Cardiac muscle cell (in vitro differentiated cells and primary cell): Measurements from ENCODE around the gene ACTN4. TPM values are rescaled to one million over a fixed set of nuclear protein-coding genes. Genes with fewer than 3 reads are reported as not detected.
A peak's percentile ranks its signal among the peaks of the same experiment; 100 is the strongest.
"Not testable (repeated sequence)": the region's sequence is repeated elsewhere in the genome, so short reads cannot be mapped to it uniquely, and the experiment has no call there.

Experiments used
- DNase-seq, 2 donors: peaks; one replicate each; pipeline versions ENCODE4 v3.0.0 to v3.0.0-alpha.2; 2010 to 2017; ENCODE audit warnings: low read depth in 1 of 2, low spot score in 1 of 2
- H3K27ac ChIP-seq: fragments of 200-600 bp; sonication (generic); 2 replicates; pipeline ENCODE4 v1.5.1; 2016
- H3K27me3 ChIP-seq: fragments of 200-600 bp; sonication (generic); 2 replicates; pipeline ENCODE4 v1.6.0; 2016; ENCODE audit warnings: control low read depth
- H3K36me3 ChIP-seq: fragments of 200-600 bp; sonication (generic); 2 replicates; pipeline ENCODE4 v1.5.1; 2016; ENCODE audit warnings: control low read depth
- H3K4me1 ChIP-seq: fragments of 200-600 bp; sonication (generic); 2 replicates; pipeline ENCODE4 v1.8.1; 2017; ENCODE audit warnings: low read depth, mild to moderate bottlenecking, mixed run types
- H3K4me3 ChIP-seq: fragments of 200-600 bp; sonication (generic); 2 replicates; pipeline ENCODE4 v1.5.1; 2016; ENCODE audit warnings: mild to moderate bottlenecking
- H3K9me3 ChIP-seq: fragments of 200-600 bp; sonication (generic); 2 replicates; pipeline ENCODE4 v1.5.1; 2017; ENCODE audit warnings: low read depth, mild to moderate bottlenecking, control low read depth
- polyA plus RNA-seq: library from polyadenylated mRNA; unstranded; fragments of >200 nt; fragmentation: Nextera tagmentation; extraction: Ambion mirVana; gene quantifications from 2 replicates; pipeline ENCODE4 v1.2.1, GENCODE V29; 2016
- total RNA-seq: library from RNA; depleted of rRNA; stranded (reverse); fragments of >200 nt; gene quantifications from 2 replicates; pipeline ENCODE4 v1.2.3, GENCODE V29; 2016
- TF ChIP-seq, protein P1 (sequence below): IDR thresholded peaks from 2 replicates; pipeline ENCODE4 v1.5.1; 2012; ENCODE audit warnings: low read depth, mild to moderate bottlenecking, low read length

ACTN4 gene
- total RNA-seq (391 and 465 TPM in 2 replicates), polyA plus RNA-seq (70.2 and 77.4 TPM in 2 replicates)

DNA sequence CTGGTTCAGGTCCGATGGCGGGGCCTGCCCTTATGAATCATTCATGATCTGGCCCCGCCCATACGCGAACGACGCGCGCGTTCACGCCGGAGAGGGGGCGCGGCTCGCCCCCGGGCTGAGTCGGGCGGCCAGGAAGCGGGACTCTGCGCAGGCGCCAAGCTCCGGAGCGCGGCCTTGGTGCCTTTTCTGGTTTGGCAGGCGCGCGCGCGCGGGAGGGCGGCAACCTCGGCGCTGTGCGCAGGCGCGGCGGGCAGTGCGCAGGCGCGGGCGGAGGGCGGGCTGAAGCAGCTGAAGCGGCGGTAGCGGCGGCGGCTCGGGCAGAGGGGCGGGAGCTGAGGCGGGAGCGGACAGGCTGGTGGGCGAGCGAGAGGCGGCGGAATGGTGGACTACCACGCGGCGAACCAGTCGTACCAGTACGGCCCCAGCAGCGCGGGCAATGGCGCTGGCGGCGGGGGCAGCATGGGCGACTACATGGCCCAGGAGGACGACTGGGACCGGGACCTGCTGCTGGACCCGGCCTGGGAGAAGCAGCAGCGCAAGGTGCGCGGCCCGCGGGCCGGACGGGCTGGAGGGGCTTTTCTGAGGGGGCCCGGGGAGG lies at the start of gene ACTN4:
Gene ACTN4 (plus strand): TSS at position 282 of the 598 bp plus-strand sequence. CDS start 97 bp downstream, at position 379.
- H3K27ac ChIP-seq = peak within 1 kb of the TSS; percentile 96
- DNase-seq = peak; percentile 98 to 99
- H3K9me3 ChIP-seq = no peaks in the 10 kb centered on the region
- TF ChIP-seq, protein P1, sequence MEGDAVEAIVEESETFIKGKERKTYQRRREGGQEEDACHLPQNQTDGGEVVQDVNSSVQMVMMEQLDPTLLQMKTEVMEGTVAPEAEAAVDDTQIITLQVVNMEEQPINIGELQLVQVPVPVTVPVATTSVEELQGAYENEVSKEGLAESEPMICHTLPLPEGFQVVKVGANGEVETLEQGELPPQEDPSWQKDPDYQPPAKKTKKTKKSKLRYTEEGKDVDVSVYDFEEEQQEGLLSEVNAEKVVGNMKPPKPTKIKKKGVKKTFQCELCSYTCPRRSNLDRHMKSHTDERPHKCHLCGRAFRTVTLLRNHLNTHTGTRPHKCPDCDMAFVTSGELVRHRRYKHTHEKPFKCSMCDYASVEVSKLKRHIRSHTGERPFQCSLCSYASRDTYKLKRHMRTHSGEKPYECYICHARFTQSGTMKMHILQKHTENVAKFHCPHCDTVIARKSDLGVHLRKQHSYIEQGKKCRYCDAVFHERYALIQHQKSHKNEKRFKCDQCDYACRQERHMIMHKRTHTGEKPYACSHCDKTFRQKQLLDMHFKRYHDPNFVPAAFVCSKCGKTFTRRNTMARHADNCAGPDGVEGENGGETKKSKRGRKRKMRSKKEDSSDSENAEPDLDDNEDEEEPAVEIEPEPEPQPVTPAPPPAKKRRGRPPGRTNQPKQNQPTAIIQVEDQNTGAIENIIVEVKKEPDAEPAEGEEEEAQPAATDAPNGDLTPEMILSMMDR = no peak
- H3K36me3 ChIP-seq = no peaks in the 10 kb centered on the region
- H3K4me3 ChIP-seq = peak within 1 kb of the TSS; percentile 96
- H3K27me3 ChIP-seq = no peaks in the 10 kb centered on the region
- H3K4me1 ChIP-seq = peaks cover 22% of the 10 kb centered on the region

DNA sequence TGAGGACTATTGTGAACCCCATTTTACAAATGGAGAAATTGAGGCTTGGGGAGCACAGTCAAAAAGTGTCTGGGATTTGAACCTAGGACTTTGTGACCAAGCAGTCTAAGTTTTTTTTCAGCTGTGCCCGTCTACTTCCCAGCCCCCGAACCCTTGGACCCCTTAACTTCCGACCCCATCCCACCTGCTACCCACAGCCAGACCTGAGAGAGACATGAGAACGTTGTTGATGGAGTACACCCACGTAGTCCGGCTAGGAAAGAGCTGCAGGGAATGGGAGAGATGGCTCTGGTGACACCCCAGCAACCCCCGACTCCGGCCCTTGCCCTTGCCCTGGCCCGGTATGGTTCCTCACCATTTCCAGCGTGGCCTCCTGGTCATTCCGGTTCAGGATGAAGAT lies 47.7 kb upstream of the ACTN4 start:
- no peak overlapping the region for H3K27ac ChIP-seq
- TF ChIP-seq, protein P1 = no peak
- H3K9me3 ChIP-seq = no peaks in the 10 kb centered on the region
- no peaks in the 10 kb centered on the region for H3K4me1 ChIP-seq
- no peak overlapping the region for H3K4me3 ChIP-seq
- no peaks in the 10 kb centered on the region for H3K27me3 ChIP-seq
- no peaks in the 10 kb centered on the region for H3K36me3 ChIP-seq
- DNase-seq = no peak

DNA sequence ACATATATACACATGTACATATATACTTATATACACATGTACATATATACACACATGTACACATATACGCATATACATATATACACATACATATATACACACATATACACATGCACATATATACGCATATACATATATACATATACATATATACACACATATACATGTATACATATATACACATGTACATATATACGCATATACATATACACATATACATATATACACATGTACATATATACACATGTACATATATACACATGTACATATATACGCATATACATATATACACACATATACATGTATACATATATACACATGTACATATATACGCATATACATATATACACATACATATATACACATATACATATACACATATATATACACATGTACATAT lies 44.6 kb upstream of the ACTN4 start:
- not testable (repeated sequence) for DNase-seq, H3K4me3 ChIP-seq, H3K27me3 ChIP-seq, H3K36me3 ChIP-seq, H3K4me1 ChIP-seq, H3K27ac ChIP-seq, H3K9me3 ChIP-seq

DNA sequence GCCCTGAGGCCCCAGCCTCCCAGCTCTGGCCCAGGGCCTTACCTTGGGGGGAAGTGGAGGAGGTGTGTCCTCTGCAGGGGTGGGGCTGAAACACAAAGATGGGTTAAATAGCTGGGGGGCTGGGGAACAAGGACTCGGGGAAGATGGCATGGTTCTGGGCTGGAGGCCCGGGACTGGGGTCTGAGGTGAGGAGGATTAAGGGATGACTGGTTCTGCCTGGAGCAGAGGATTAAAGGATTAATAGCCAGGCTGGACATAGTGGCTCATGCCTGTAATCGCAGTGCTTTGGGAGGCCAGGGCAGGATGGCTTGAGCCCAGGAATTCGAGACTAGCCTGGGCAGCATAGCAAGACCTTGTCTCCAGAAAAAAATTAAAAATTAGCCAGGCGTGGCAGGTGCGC lies 41.3 kb upstream of the ACTN4 start:
- no peak overlapping the region for H3K27ac ChIP-seq
- H3K36me3 ChIP-seq = no peaks in the 10 kb centered on the region
- no peaks in the 10 kb centered on the region for H3K4me1 ChIP-seq
- no peak for DNase-seq
- no peaks in the 10 kb centered on the region for H3K27me3 ChIP-seq
- H3K9me3 ChIP-seq = no peaks in the 10 kb centered on the region
- H3K4me3 ChIP-seq = no peak overlapping the region
- TF ChIP-seq, protein P1 = no peak

DNA sequence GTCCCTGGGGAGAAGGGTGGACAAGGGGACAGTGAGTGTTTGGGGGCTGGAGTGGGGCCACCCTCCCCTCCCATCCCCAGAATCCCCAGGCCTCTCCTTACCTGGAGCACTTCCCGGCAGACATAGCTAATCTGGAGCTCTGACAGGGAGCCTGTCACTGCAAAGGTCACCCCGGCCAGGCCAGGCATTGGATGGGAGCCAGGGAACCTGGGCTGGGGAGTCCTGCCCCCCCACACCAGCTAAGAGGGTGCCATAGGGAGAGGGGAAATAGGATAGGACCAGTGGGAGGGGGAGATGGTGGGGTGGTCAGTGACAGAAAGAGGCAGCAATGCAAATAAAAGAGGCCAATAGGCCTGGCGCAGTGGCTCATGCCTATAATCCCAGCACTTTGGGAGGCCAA lies 33.2 kb upstream of the ACTN4 start:
- TF ChIP-seq, protein P1 = no peak
- no peak overlapping the region for H3K27ac ChIP-seq
- H3K9me3 ChIP-seq = no peaks in the 10 kb centered on the region
- H3K4me3 ChIP-seq = no peak overlapping the region
- no peaks in the 10 kb centered on the region for H3K36me3 ChIP-seq
- H3K4me1 ChIP-seq = peaks cover 6% of the 10 kb centered on the region
- no peaks in the 10 kb centered on the region for H3K27me3 ChIP-seq
- no peak for DNase-seq

DNA sequence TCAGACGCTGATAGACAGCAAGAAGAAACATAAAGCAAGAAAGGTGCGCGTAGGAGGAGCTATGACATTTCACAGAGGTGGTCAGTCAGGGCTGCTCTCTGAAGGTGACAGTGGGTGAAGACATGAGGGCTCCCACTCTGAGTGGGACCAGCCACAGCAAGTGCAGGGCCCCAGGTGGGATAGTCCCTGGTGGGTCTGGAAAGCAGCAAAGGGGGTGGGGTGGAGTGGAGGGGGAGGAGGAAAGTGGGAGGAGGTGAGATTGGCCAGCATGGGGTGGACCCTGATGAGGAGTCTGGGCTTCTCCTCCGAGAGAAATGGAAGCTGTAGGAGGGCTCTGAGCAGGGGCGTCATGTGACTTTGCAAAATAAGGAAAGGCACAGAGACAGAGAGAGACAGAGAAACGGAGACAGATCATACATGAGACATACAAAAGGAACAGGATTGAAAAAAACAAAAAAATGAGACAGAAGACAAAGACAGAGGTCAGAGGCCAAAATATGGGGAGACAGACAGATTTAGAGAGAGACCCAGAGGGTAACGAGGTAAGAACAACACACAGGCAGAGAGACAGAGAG lies 32.4 kb upstream of the ACTN4 start:
- Histone ChIP-seq H3K36me3 (no peaks in the 10 kb centered on the region), H3K27ac (no peak overlapping the region), H3K4me1 (peaks cover 11% of the 10 kb centered on the region), H3K9me3 (no peaks in the 10 kb centered on the region), H3K4me3 (no peak overlapping the region), H3K27me3 (no peaks in the 10 kb centered on the region)
- no peak for DNase-seq
- TF ChIP-seq, protein P1 = no peak
